Neutrophil (primary cell): ENCODE data around the gene PRR33.

Source experiments
- H3K27ac ChIP-seq: fragments of 200-600 bp; sonication (generic); 2 replicates; pipeline ENCODE4 v1.5.1; 2016; ENCODE audit warnings: mild to moderate bottlenecking, moderate library complexity
- H3K27me3 ChIP-seq: fragments of 200-600 bp; sonication (generic); 2 replicates; pipeline ENCODE4 v1.6.0; 2016; ENCODE audit warnings: mild to moderate bottlenecking
- H3K36me3 ChIP-seq: fragments of 200-600 bp; sonication (generic); 2 replicates; pipeline ENCODE4 v1.5.1; 2017
- H3K4me1 ChIP-seq, 2 experiments: fragments of 200-600 bp in 1 of 2; sonication (generic) in 1 of 2; 1 replicate in 1 of 2; 2 replicates in 1 of 2; pipeline versions ENCODE4 v1.5.1 to v1.6.1; 2013 to 2016; ENCODE audit warnings: low read depth in 1 of 2, low read length in 1 of 2, mild to moderate bottlenecking in 1 of 2, moderate library complexity in 1 of 2; ENCODE audit not compliant: control insufficient read depth in 1 of 2, insufficient read depth in 1 of 2
- H3K4me3 ChIP-seq, 2 experiments: fragments of 200-600 bp in 1 of 2; sonication (generic) in 1 of 2; 1 replicate in 1 of 2; 2 replicates in 1 of 2; pipeline ENCODE4 v1.5.1; 2013 to 2016; ENCODE audit warnings: low read depth in 1 of 2, low read length in 1 of 2, mild to moderate bottlenecking in 1 of 2, moderate library complexity in 1 of 2
- H3K9me3 ChIP-seq: fragments of 200-600 bp; sonication (generic); 2 replicates; pipeline ENCODE4 v1.5.1; 2016
- TF ChIP-seq, protein P1 (sequence below): fragments of 200-600 bp; sonication (generic); IDR thresholded peaks from 2 replicates; pipeline ENCODE4 v1.5.1; 2016; ENCODE audit warnings: antibody characterized with exemption

PRR33 gene

DNA sequence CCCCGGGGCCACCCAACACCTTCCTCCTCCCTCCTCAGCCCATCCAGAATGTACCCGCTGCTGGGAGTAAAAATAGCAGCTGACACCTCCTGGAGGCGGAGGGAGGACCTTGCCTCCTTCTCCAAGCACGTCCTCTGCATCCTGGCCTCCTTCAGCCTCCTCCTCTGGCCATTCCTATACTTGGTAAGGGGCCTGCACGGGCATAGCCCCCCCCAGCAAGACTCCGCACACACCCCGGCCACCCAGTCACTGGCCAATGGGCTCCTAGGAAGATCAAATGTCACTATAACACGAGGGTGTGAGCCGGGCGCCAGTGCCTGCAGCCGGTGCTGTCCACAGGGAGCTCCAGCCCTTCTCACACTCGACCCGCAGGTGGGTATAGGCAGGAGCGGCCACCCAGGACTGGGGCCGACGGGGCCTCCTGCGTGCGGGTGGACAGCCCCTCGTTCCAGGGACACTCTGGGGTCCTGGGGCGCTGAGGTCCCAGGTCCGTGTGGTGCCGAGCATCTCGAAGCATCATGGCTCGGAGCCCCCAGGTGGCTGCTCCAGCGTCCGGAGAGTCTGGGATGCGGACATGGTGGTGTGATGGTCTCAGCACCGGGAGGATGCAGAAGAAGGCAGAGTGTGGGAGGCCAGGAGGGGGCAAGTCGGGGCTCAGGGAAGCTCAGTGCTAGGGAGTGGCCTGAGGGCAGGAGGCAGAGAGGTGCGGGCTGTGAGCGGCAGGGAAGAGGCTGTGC is 27.9 kb upstream of the PRR33 start, which contains the start of gene TNNT3:
Gene TNNT3 (plus strand): TSS at position 313 of the 737 bp plus-strand sequence. CDS start 3,172 bp downstream, outside the sequence.
- H3K27ac ChIP-seq, result no peak within 1 kb of the TSS
- H3K36me3 ChIP-seq, result peaks cover 7% of the 10 kb centered on the region
- no peaks in the 10 kb centered on the region for H3K27me3 ChIP-seq
- H3K4me1 ChIP-seq, result no peaks in the 10 kb centered on the region
- H3K4me3 ChIP-seq, result no peak within 1 kb of the TSS
- TF ChIP-seq, protein P1, sequence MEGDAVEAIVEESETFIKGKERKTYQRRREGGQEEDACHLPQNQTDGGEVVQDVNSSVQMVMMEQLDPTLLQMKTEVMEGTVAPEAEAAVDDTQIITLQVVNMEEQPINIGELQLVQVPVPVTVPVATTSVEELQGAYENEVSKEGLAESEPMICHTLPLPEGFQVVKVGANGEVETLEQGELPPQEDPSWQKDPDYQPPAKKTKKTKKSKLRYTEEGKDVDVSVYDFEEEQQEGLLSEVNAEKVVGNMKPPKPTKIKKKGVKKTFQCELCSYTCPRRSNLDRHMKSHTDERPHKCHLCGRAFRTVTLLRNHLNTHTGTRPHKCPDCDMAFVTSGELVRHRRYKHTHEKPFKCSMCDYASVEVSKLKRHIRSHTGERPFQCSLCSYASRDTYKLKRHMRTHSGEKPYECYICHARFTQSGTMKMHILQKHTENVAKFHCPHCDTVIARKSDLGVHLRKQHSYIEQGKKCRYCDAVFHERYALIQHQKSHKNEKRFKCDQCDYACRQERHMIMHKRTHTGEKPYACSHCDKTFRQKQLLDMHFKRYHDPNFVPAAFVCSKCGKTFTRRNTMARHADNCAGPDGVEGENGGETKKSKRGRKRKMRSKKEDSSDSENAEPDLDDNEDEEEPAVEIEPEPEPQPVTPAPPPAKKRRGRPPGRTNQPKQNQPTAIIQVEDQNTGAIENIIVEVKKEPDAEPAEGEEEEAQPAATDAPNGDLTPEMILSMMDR, result no peak
- no peaks in the 10 kb centered on the region for H3K9me3 ChIP-seq

DNA sequence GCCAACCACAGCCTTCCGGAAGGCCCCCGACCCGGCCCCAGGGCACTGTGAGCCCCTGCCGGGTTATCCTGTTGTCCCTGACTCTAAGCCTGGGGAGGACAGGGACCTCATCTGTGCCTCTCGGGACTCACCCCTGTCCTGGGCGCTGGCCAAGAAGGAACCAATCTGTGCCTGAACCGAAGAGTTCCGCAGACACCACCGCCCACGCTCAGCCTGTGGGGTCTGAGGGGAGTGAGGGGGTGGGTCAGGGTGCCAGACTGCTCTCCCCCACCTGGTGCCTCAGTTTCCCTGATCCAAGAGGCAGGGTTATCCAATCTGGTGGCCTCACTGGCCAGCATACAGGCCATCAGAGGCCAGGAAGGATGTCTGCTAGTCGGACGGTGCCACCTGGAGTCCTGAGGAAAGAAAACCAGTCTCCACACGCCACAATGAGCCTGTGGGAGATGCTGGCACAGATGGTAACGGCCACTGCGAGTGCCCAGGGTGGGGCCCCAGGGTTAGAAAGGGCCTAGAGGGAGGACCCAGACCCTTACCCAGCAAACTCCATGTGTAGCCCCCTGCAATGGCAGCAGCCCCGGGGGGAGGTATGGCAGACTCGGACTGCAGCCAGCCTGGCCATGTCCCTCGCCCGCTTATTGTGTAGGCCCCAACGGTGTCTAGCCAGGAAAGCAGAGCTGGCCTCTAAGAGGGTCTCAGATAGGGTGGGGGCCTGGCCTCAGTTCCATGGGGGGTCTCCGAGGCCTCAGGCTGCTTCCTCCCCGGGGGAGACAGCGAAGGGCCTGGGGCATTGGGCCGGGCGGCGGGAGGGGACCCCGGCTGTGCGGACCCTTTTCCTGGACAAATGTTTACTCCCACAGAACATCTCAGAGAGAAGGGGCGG is 27.0 kb upstream of the PRR33 start:
- no peak overlapping the region for H3K27ac ChIP-seq
- peaks cover 7% of the 10 kb centered on the region for H3K36me3 ChIP-seq
- H3K9me3 ChIP-seq, result no peaks in the 10 kb centered on the region
- H3K4me3 ChIP-seq, result no peak overlapping the region
- TF ChIP-seq, protein P1, result no peak
- H3K4me1 ChIP-seq, result no peaks in the 10 kb centered on the region
- no peaks in the 10 kb centered on the region for H3K27me3 ChIP-seq

DNA sequence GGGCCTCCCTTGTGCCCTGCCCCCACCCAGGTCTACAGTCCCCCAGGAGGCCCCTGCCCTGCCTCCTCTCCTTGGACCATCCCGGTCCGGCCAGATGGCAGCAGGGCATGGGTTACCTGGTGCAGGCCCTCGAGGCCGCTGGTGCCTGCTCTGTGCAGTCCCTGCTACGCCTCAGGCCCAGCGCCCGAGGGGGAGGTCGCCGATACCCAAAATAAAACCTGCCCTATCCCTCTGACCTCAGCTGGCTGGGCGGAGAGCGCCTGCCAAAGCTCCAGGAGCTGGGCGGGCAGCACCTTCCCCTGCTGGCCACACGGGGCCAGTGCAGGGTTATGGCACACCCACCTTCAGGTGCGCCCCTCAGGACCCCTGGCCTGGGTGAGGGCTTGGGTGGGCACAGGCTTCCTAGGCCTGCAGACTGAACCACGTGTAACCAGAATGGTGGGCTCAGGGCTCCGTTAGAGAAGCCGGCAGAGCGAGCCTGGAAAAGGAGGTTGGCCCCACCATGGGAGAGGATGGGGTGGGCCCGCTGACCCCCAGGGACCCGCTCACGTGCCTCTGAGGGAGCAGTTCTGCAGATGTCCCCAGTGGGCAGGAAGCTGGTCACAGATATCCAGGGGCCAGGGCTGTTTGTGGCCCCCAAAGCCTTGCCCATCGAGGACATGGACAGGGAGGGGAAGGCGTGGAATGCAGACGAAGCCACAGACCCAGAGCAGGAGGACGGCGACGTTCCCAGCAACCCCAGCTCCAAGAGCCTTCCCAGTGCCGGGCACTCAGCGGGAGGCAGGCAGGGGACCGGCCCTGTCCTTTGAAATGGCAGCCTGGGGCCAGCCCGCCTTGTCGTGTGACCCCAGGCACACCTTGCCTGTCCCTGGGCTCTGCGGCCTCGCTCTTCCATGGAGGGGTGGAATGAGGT is 26.1 kb upstream of the PRR33 start:
- Histone ChIP-seq H3K27ac (peak overlapping the region; percentile 57), H3K4me1 (peaks cover 0 to under 1% of the 10 kb centered on the region in 2 experiments), H3K27me3 (no peaks in the 10 kb centered on the region), H3K36me3 (peaks cover 7% of the 10 kb centered on the region), H3K4me3 (no peak overlapping the region), H3K9me3 (no peaks in the 10 kb centered on the region)
- TF ChIP-seq, protein P1, result peak; percentile 49

DNA sequence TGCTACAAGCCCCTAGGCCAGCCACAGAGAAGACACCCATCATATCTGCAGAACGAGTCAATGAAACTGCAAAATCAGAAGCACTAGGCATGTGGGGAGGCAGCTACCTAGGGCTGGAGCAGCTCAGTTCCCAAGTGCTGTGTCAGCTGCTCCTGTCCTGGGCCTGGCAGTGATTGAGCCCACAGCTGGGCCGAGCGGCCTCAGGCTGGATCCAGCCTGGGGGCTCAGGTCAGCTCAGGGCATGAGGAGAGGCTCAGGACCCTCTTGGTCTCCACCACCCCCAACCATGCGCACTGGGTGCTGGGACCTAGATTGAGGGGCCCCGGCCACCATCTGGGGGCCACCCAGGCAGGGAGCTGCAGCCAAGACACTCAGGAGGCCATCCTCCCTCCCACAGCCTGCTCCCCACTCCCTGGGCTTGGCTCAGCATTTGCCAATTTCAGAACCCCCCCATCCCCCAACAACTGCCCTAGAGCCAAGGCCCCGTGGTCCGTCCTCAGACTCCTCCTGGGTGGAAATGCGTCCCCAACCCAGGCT is 25.4 kb upstream of the PRR33 start:
- H3K27me3 ChIP-seq, result no peaks in the 10 kb centered on the region
- TF ChIP-seq, protein P1, result no peak
- H3K4me3 ChIP-seq, result no peak overlapping the region
- no peaks in the 10 kb centered on the region for H3K9me3 ChIP-seq
- peaks cover 7% of the 10 kb centered on the region for H3K36me3 ChIP-seq
- H3K27ac ChIP-seq, result peak overlapping the region; percentile 57
- H3K4me1 ChIP-seq, result peaks cover 6 to 8% of the 10 kb centered on the region in 2 experiments
